ENCODE data around the gene NEK11.
A peak's percentile ranks its signal among the peaks of the same experiment; 100 is the strongest.
"Not testable (repeated sequence)": the region's sequence is repeated elsewhere in the genome, so short reads cannot be mapped to it uniquely, and the experiment has no call there.

NEK11 gene

GRCh38 chr3:131361464-131362421, 335.1 kb downstream of the NEK11 start:
- peak; percentile 59 for DNase-seq (ENCODE audit: low read depth)

- no peak for DNase-seq (ENCODE audit: low read depth)
Measured at GRCh38 chr3:131363275-131363674, 336.6 kb downstream of the NEK11 start.

- no peak for DNase-seq (ENCODE audit: low read depth)
Measured at GRCh38 chr3:131370935-131371687, 344.4 kb downstream of the NEK11 start.

GRCh38 chr3:131371688-131372066, 345.0 kb downstream of the NEK11 start:
- no peak for DNase-seq (ENCODE audit: low read depth)

GRCh38 chr3:131374741-131375140, 348.1 kb downstream of the NEK11 start:
- no peak for DNase-seq (ENCODE audit: low read depth)

GRCh38 chr3:131380821-131381444, 354.3 kb downstream of the NEK11 start:
- DNase-seq (ENCODE audit: low read depth) = not testable (repeated sequence)

GRCh38 chr3:131381445-131382291, 355.0 kb downstream of the NEK11 start, which contains the start of gene NUDT16:
Gene NUDT16 (plus strand): TSS chr3:131381774. CDS start chr3:131381805, 31 bp downstream.
- peak; percentile 100 for DNase-seq (ENCODE audit: low read depth)

GRCh38 chr3:131386429-131387165, 359.9 kb downstream of the NEK11 start:
- DNase-seq (ENCODE audit: low read depth) = no peak

GRCh38 chr3:131387796-131388489, 361.3 kb downstream of the NEK11 start:
- no peak for DNase-seq (ENCODE audit: low read depth)

GRCh38 chr3:131388490-131388799, 361.8 kb downstream of the NEK11 start:
- DNase-seq (ENCODE audit: low read depth) = no peak

GRCh38 chr3:131390331-131390730, 363.7 kb downstream of the NEK11 start:
- no peak for DNase-seq (ENCODE audit: low read depth)

GRCh38 chr3:131393051-131393450, 366.4 kb downstream of the NEK11 start:
- DNase-seq (ENCODE audit: low read depth) = no peak

GRCh38 chr3:131393868-131394267, 367.2 kb downstream of the NEK11 start:
- no peak for DNase-seq (ENCODE audit: low read depth)

GRCh38 chr3:131394400-131394799, 367.7 kb downstream of the NEK11 start:
- DNase-seq (ENCODE audit: low read depth) = no peak

- DNase-seq (ENCODE audit: low read depth) = no peak
Measured at GRCh38 chr3:131396170-131396569, 369.5 kb downstream of the NEK11 start.

GRCh38 chr3:131397889-131398288, 371.2 kb downstream of the NEK11 start:
- DNase-seq (ENCODE audit: low read depth) = no peak
